RWPE2 (cell line): ENCODE data around the gene TOPAZ1.
A peak's percentile ranks its signal among the peaks of the same experiment; 100 is the strongest.

ENCODE experiments used
- ATAC-seq: fragments of 200-7000 bp; cut with Tn5 transposase; 3 replicates; pipeline ENCODE4 v1.9.1; 2021; ENCODE audit warnings: low read depth
- DNase-seq: peaks from one replicate; pipeline ENCODE4 v3.0.0-alpha.2; 2020; ENCODE audit warnings: low spot score
- H3K27ac ChIP-seq: fragments of 450-650 bp; 2 replicates; pipeline ENCODE4 v1.5.1; 2017; ENCODE audit warnings: mild to moderate bottlenecking; ENCODE audit not compliant: poor library complexity, severe bottlenecking
- H3K27me3 ChIP-seq: fragments of 250-450 bp; sonication (Bioruptor Pico); 2 replicates; pipeline ENCODE4 v1.5.1; 2021; ENCODE audit warnings: mild to moderate bottlenecking, moderate library complexity; ENCODE audit not compliant: insufficient read depth, poor library complexity, severe bottlenecking
- H3K36me3 ChIP-seq: fragments of 250-450 bp; sonication (Bioruptor Pico); 2 replicates; pipeline ENCODE4 v1.5.1; 2020; ENCODE audit warnings: low read depth, mild to moderate bottlenecking, moderate library complexity
- H3K4me1 ChIP-seq: fragments of 250-450 bp; sonication (Bioruptor Pico); 2 replicates; pipeline ENCODE4 v1.5.1; 2021; ENCODE audit warnings: mild to moderate bottlenecking, moderate library complexity; ENCODE audit not compliant: insufficient read depth, poor library complexity, severe bottlenecking
- H3K4me3 ChIP-seq: fragments of 250-450 bp; sonication (Bioruptor Pico); 2 replicates; pipeline ENCODE4 v1.5.1; 2021; ENCODE audit warnings: mild to moderate bottlenecking, moderate library complexity; ENCODE audit not compliant: severe bottlenecking
- H3K9me3 ChIP-seq: fragments of 250-450 bp; sonication (Bioruptor Pico); 2 replicates; pipeline ENCODE4 v1.5.1; 2021; ENCODE audit warnings: mild to moderate bottlenecking, moderate library complexity; ENCODE audit not compliant: severe bottlenecking
- TF ChIP-seq, protein P1 (sequence below): fragments of 450-650 bp; IDR thresholded peaks from one replicate; pipeline ENCODE4 v1.5.1; 2017; ENCODE audit warnings: mild to moderate bottlenecking, moderate library complexity; ENCODE audit not compliant: poor library complexity, severe bottlenecking

Gene TOPAZ1

DNA sequence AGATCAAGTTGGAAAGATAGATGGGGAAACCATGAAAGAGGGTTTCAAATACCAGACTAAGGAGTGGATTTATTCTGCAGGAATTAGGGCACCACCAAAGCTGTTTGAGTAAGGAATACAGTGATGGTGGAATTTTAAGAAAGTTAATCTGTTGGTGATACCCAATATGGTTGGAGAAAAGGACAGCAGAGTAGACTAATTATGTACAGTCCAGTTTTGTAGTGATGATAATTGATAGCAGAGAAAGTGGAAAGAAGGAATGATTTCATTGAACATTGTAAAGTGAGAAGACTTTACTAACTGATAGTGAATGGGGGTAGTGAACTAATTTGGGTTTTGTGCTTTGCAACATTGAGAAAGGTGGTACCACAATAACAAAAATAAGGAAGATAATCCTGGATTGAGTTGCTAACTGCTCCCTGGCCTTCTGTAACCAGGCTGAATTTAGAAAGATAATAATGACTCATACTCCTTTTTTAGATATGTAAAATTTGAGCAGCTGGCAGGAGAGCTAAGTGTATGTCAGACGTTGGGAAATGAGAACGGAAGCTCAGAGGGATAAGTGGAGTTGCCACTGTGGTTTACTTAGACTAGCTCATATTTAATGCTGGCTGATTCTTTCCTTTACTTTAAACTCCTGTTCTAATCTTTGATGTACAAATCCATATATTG lies 113.8 kb downstream of the TOPAZ1 start:
- no peak overlapping the region for H3K27ac ChIP-seq
- ATAC-seq (peak; percentile 96), DNase-seq (no peak)
- TF ChIP-seq, protein P1, sequence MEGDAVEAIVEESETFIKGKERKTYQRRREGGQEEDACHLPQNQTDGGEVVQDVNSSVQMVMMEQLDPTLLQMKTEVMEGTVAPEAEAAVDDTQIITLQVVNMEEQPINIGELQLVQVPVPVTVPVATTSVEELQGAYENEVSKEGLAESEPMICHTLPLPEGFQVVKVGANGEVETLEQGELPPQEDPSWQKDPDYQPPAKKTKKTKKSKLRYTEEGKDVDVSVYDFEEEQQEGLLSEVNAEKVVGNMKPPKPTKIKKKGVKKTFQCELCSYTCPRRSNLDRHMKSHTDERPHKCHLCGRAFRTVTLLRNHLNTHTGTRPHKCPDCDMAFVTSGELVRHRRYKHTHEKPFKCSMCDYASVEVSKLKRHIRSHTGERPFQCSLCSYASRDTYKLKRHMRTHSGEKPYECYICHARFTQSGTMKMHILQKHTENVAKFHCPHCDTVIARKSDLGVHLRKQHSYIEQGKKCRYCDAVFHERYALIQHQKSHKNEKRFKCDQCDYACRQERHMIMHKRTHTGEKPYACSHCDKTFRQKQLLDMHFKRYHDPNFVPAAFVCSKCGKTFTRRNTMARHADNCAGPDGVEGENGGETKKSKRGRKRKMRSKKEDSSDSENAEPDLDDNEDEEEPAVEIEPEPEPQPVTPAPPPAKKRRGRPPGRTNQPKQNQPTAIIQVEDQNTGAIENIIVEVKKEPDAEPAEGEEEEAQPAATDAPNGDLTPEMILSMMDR = no peak
- no peaks in the 10 kb centered on the region for H3K27me3 ChIP-seq
- H3K36me3 ChIP-seq = peaks cover 18% of the 10 kb centered on the region
- H3K4me1 ChIP-seq = peaks cover 8% of the 10 kb centered on the region
- no peaks in the 10 kb centered on the region for H3K9me3 ChIP-seq
- no peak overlapping the region for H3K4me3 ChIP-seq

- Histone ChIP-seq H3K27me3 (no peaks in the 10 kb centered on the region), H3K4me1 (peaks cover 8% of the 10 kb centered on the region), H3K9me3 (no peaks in the 10 kb centered on the region), H3K36me3 (peaks cover 30% of the 10 kb centered on the region), H3K27ac (peak overlapping the region; percentile 9), H3K4me3 (no peak overlapping the region)
- peak; percentile 62; the same call in 2 of the 3 replicates for ATAC-seq
- TF ChIP-seq, protein P1 = no peak
- no peak for DNase-seq
Measured at GRCh38 chr3:44359146-44359751, 117.6 kb downstream of the TOPAZ1 start.

GRCh38 chr3:44363591-44363990 lies 121.9 kb downstream of the TOPAZ1 start:
- Histone ChIP-seq H3K27ac (no peak overlapping the region), H3K36me3 (peaks cover 31% of the 10 kb centered on the region), H3K4me3 (no peak overlapping the region), H3K9me3 (no peaks in the 10 kb centered on the region), H3K27me3 (no peaks in the 10 kb centered on the region), H3K4me1 (no peaks in the 10 kb centered on the region)
- no peak for ATAC-seq
- no peak for DNase-seq
- TF ChIP-seq, protein P1 = no peak

GRCh38 chr3:44365952-44366351 lies 124.3 kb downstream of the TOPAZ1 start:
- H3K9me3 ChIP-seq = no peaks in the 10 kb centered on the region

More at GRCh38 chr3:44365952-44366351, 124.3 kb downstream of the TOPAZ1 start:
- DNase-seq (no peak), ATAC-seq (no peak)
- Histone ChIP-seq H3K4me3 (no peak overlapping the region), H3K36me3 (peaks cover 25% of the 10 kb centered on the region), H3K27me3 (no peaks in the 10 kb centered on the region), H3K4me1 (no peaks in the 10 kb centered on the region), H3K27ac (no peak overlapping the region)
- TF ChIP-seq, protein P1 = no peak
